Heart left ventricle (tissue), 16 donors: ENCODE measurements around the gene CD177. TPM values are rescaled to one million over a fixed set of nuclear protein-coding genes. Genes with fewer than 3 reads are reported as not detected.

ENCODE experiments used
- ATAC-seq, 4 donors: fragments of 200-7000 bp; cut with Tn5 transposase; one replicate each; pipeline ENCODE4 v1.9.1; 2020 to 2022; ENCODE audit warnings: moderate library complexity in 4 of 4, mild to moderate bottlenecking in 3 of 4, moderate number of reproducible peaks in 1 of 4
- DNase-seq, 5 donors: peaks; one replicate each; pipeline ENCODE4 v3.0.0-alpha.2; 2020
- H3K27ac ChIP-seq, 12 donors: fragments of 200-600 bp; sonication (generic) in 4 of 12; one replicate each; pipeline versions ENCODE4 v1.5.0 to v1.8.0; 2016 to 2022; ENCODE audit warnings: mild to moderate bottlenecking in 2 of 12
- H3K27me3 ChIP-seq, 9 donors: fragments of 200-600 bp; sonication (generic) in 2 of 9; one replicate each; pipeline versions ENCODE4 v1.5.1 to v1.8.0; 2016 to 2022; ENCODE audit warnings: mild to moderate bottlenecking in 3 of 9
- H3K36me3 ChIP-seq, 9 donors: fragments of 200-600 bp; sonication (generic) in 2 of 9; one replicate each; pipeline versions ENCODE4 v1.5.0 to v1.8.0; 2018 to 2022; ENCODE audit warnings: mild to moderate bottlenecking in 2 of 9
- H3K4me1 ChIP-seq, 12 donors: fragments of 200-600 bp; sonication (generic) in 4 of 12; one replicate each; pipeline versions ENCODE4 v1.5.0 to v1.8.0; 2016 to 2022; ENCODE audit warnings: mild to moderate bottlenecking in 3 of 12
- H3K4me3 ChIP-seq, 12 donors: fragments of 200-600 bp; sonication (generic) in 4 of 12; one replicate each; pipeline versions ENCODE4 v1.5.0 to v1.8.0; 2017 to 2022; ENCODE audit warnings: mild to moderate bottlenecking in 9 of 12, moderate library complexity in 4 of 12
- H3K9me3 ChIP-seq, 12 donors: fragments of 200-600 bp; sonication (generic) in 4 of 12; one replicate each; pipeline versions ENCODE4 v1.5.0 to v1.8.0; 2016 to 2022; ENCODE audit warnings: mild to moderate bottlenecking in 1 of 12
- CTCF ChIP-seq, 12 donors: fragments of 200-600 bp; sonication (generic) in 4 of 12; IDR thresholded peaks; one replicate each; pipeline versions ENCODE4 v1.5.0 to v1.8.0; 2018 to 2022; ENCODE audit warnings: antibody characterized with exemption in 12 of 12, mild to moderate bottlenecking in 5 of 12
- POLR2A ChIP-seq, 2 donors: fragments of 450-650 bp; IDR thresholded peaks; one replicate each; pipeline ENCODE4 v1.6.1; 2017; ENCODE audit warnings: antibody characterized with exemption in 2 of 2, mild to moderate bottlenecking in 2 of 2, moderate library complexity in 2 of 2
- WGBS, 4 donors: extraction: QIAGEN DNeasy Blood & Tissue Kit in 2 of 4; methylation state at CpG; one replicate each; pipeline versions ENCODE4 v1.1.5 to v1.1.7; 2013 to 2018; 5-methylcytosine and 5-hydroxymethylcytosine counted together
- intact Hi-C, 10 donors: fragments of 100-400 bp; cut with DNase I; formaldehyde crosslinking; loops; one replicate each; pipeline versions ENCODE4 v1.11.1 to v1.14.2; 2022
- polyA plus RNA-seq, 2 donors: library from polyadenylated mRNA; stranded (reverse); fragments of 200-250 nt; gene quantifications; one replicate each; pipeline ENCODE4 v1.2.3, GENCODE V29; 2013
- total RNA-seq, 9 donors: library from RNA; depleted of rRNA in 2 of 9; stranded (reverse); fragments of >200 nt in 2 of 9; fragmentation: NEBNext Ultra II Directional in 3 of 9; extraction: Animal tissue kit (Norgen Biotek cat#: 25700) in 3 of 9; gene quantifications; one replicate each; pipeline versions ENCODE4 v1.1.0 to v1.2.4, GENCODE V29; 2016 to 2023
- donor health status: ischemic (EF 13 %, LVEDD 7.1; RV severe dilation, severe dysfunction).
- donor health status: healthy with polysubstance abuse.
- donor health status: DM: no; HTN: yes; CAD: no.
- donor health status: DM: no; HTN: no; CAD: no.
- donor health status: ischemic (EF 25% LVEDD 6.9; RV normal size, moderate dysfunction).
- donor health status: ischemic (EF 25% LVEDD 5.7; RV mildly dilated, moderate dysfunction).
- donor health status: healthy.
- donor health status: DM: yes; HTN: yes; CAD: no.
- donor health status: ischemic (EF 35%, LVEDD 5.7; RV mildly dilated, moderate dysfunction).
- donor health status: nonischemic (EF 11% LVEDD 7.7; RV severe dilation, severe dysfunction).
- donor health status: DM: yes; HTN: yes; CAD: no.
- donor health status: PGD.
- donor health status: ischemic (EF 29% LVEDD 5.4; RV normal size, mild dysfunction).
- donor health status: nonischemic (EF 23%, LVEDD 6.1; RV moderate dilation, normal function).

CD177 gene
- total and polyA plus RNA-seq, 11 donors: 0.14 to 6.4 (median 0.53) TPM; not detected in 3

GRCh38 chr19:43409415-43409814, 55.9 kb downstream of the CD177 start:
- WGBS, 4 donors: 89 to 98% (median 92%) methylated on average over 1 of the region's 1 CpG
- intact Hi-C loops: no loop called here
- no peaks in the 10 kb centered on the region for H3K4me1 ChIP-seq
- no peaks in the 10 kb centered on the region for H3K9me3 ChIP-seq
- no peaks in the 10 kb centered on the region for H3K36me3 ChIP-seq
- H3K4me3 ChIP-seq: no peak overlapping the region
- no peak for TF ChIP-seq CTCF (IDR thresholded peaks at IDR 0.05)
- no peak for TF ChIP-seq POLR2A (IDR thresholded peaks at IDR 0.05)
- DNase-seq: no peak
- H3K27me3 ChIP-seq: peaks cover 0 to 26% (median 0%) of the 10 kb centered on the region in 9 donors
- ATAC-seq: no peak
- H3K27ac ChIP-seq: no peak overlapping the region

DNA sequence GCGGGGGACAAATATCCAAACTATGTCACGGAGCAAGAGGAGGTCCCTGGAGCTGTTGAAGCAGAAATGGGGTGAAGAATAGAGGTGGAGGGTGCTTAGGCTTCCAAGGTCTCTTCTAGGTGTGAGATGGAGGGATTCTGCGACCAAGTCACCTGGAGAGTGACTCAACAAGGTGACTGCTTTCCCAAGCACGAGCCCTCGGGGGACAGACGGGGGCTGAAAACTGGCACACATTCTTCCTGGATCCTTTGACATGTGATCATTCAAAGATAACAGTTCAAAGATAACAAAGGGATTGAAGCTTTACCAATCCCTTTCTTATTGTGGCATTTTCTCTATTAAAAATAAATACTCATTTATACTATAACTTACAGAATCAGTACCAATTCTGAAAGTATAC, 59.0 kb downstream of the CD177 start:
- Histone ChIP-seq H3K4me3 (no peak overlapping the region), H3K9me3 (no peaks in the 10 kb centered on the region), H3K27ac (no peak overlapping the region), H3K4me1 (no peaks in the 10 kb centered on the region), H3K36me3 (no peaks in the 10 kb centered on the region), H3K27me3 (peaks cover 0 to 1% (median 0%) of the 10 kb centered on the region in 9 donors)
- intact Hi-C loops: no loop called here
- TF ChIP-seq POLR2A (IDR thresholded peaks at IDR 0.05) (no peak), CTCF (IDR thresholded peaks at IDR 0.05) (no peak)
- ATAC-seq: no peak
- WGBS, 4 donors: 72 to 77% (median 74%) methylated on average over 6 of the region's 6 CpGs
- DNase-seq: no peak

Other genes with a start within 250 kb of the CD177 start
- not detected for gene PSG5, start 167.2 kb upstream of the CD177 start, total RNA-seq
- not detected for gene PSG5, start 167.2 kb upstream of the CD177 start, polyA plus RNA-seq
- gene PSG4, start 148.0 kb upstream of the CD177 start, total RNA-seq: not detected
- gene PSG4, start 148.0 kb upstream of the CD177 start, polyA plus RNA-seq: not detected
- gene PSG9, start 84.2 kb upstream of the CD177 start, total RNA-seq: not detected
- not detected for gene PSG9, start 84.2 kb upstream of the CD177 start, polyA plus RNA-seq
- gene TEX101, start 61.2 kb downstream of the CD177 start, total RNA-seq: not detected
- gene TEX101, start 61.2 kb downstream of the CD177 start, polyA plus RNA-seq: not detected
- under 1 TPM in 5 of 9 donors, not detected in 4; 0.21 to 0.77 (median 0.37) TPM for gene LYPD3, start 111.9 kb downstream of the CD177 start, total RNA-seq
- gene LYPD3, start 111.9 kb downstream of the CD177 start, polyA plus RNA-seq: under 1 TPM; 0.08 to 0.46 TPM
- 10 to 100 TPM in 1 of 9 donors, 1 to 10 TPM in 8; 2.4 to 11.6 (median 6.4) TPM for gene PHLDB3, start 151.1 kb downstream of the CD177 start, total RNA-seq
- gene PHLDB3, start 151.1 kb downstream of the CD177 start, polyA plus RNA-seq: 1 to 10 TPM; 4.3 to 5.7 TPM
- 10 to 100 TPM in 8 of 9 donors, 1 to 10 TPM in 1; 9.0 to 27.6 (median 14.2) TPM for gene ETHE1, start 173.5 kb downstream of the CD177 start, total RNA-seq
- gene ETHE1, start 173.5 kb downstream of the CD177 start, polyA plus RNA-seq: 10 to 100 TPM in 1 of 2 donors, 1 to 10 TPM in 1; 6.0 to 21.2 TPM
- gene ZNF575, start 179.5 kb downstream of the CD177 start, total RNA-seq: 1 to 10 TPM in 5 of 9 donors, under 1 TPM in 2, not detected in 2; 0.58 to 1.9 (median 1.3) TPM
- under 1 TPM; 0.38 to 0.65 TPM for gene ZNF575, start 179.5 kb downstream of the CD177 start, polyA plus RNA-seq
- 10 to 100 TPM; 11.2 to 21.3 (median 16.6) TPM for gene XRCC1, start 221.8 kb downstream of the CD177 start, total RNA-seq
- 10 to 100 TPM; 11.3 to 19.3 TPM for gene XRCC1, start 221.8 kb downstream of the CD177 start, polyA plus RNA-seq
- 1 to 10 TPM in 5 of 9 donors, under 1 TPM in 3, not detected in 1; 0.76 to 4.3 (median 1.1) TPM for gene PINLYP, start 222.1 kb downstream of the CD177 start, total RNA-seq
- gene PINLYP, start 222.1 kb downstream of the CD177 start, polyA plus RNA-seq: 1 to 10 TPM; 3.0 to 4.0 TPM
- 10 to 100 TPM; 21.1 to 36.1 (median 24.9) TPM for gene IRGQ, start 242.4 kb downstream of the CD177 start, total RNA-seq
- gene IRGQ, start 242.4 kb downstream of the CD177 start, polyA plus RNA-seq: 10 to 100 TPM in 1 of 2 donors, 1 to 10 TPM in 1; 7.4 to 11.9 TPM
- 10 to 100 TPM in 7 of 9 donors, 1 to 10 TPM in 2; 9.0 to 17.6 (median 11.8) TPM for gene ZNF576, start 242.9 kb downstream of the CD177 start, total RNA-seq
- gene ZNF576, start 242.9 kb downstream of the CD177 start, polyA plus RNA-seq: 10 to 100 TPM in 1 of 2 donors, 1 to 10 TPM in 1; 8.9 to 22.4 TPM